ENCODE results near the gene WDFY3. TPM values are rescaled to one million over a fixed set of nuclear protein-coding genes. Genes with fewer than 3 reads are reported as not detected.

The WDFY3 gene
- total RNA-seq, 2 donors from 2014 or later: 0.18 to 1.9 TPM

DNA sequence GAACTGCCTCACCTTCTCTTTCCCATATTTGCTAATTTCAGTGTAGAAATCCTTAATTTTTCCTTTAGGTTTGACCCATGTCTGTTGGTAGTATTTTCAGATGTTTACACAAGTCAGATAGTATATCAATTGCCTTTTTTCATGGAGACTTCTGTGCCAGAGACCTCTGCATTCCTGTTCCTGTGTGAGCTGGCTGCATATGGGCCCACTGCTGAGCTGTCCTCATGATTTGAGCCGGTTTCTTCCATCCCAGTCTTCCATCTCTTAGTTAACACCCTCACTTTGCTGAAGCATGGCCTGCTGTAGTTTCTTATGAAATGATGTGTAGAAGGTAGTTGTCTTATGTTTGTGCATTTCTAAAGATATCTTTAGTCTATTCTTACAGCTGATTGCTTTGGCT lies 343.5 kb downstream of the WDFY3 start:
- Mint-ChIP-seq H3K27ac (no peak overlapping the region), H3K9me3 (no peaks in the 10 kb centered on the region), H3K36me3 (no peaks in the 10 kb centered on the region)
- ATAC-seq (no peak), DNase-seq (ENCODE audit: low spot score in 2 of 2) (no peak)

Measured in activated naive CD4-positive, alpha-beta T cell treated with anti-CD3 and anti-CD28 coated beads, Interleukin-2, amount 50 U/mL, for 72 hours (primary cell).